Uterus (tissue), 2 donors: ENCODE results near the gene CCR2.

Source experiments
- POLR2A ChIP-seq, 2 donors: fragments of 450-650 bp; IDR thresholded peaks; one replicate each; pipeline ENCODE4 v1.6.1; 2016; ENCODE audit warnings: antibody characterized with exemption in 2 of 2, mild to moderate bottlenecking in 1 of 2, moderate library complexity in 1 of 2
- TF ChIP-seq, protein P1 (sequence below), 4 experiments: fragments of 200-600 bp in 2 of 4; fragments of 450-650 bp in 2 of 4; sonication (generic) in 2 of 4; IDR thresholded peaks; one replicate each; pipeline ENCODE4 v1.5.1; 2016 to 2019; ENCODE audit warnings: antibody characterized with exemption in 4 of 4, mild to moderate bottlenecking in 2 of 4, moderate library complexity in 1 of 4

DNA sequence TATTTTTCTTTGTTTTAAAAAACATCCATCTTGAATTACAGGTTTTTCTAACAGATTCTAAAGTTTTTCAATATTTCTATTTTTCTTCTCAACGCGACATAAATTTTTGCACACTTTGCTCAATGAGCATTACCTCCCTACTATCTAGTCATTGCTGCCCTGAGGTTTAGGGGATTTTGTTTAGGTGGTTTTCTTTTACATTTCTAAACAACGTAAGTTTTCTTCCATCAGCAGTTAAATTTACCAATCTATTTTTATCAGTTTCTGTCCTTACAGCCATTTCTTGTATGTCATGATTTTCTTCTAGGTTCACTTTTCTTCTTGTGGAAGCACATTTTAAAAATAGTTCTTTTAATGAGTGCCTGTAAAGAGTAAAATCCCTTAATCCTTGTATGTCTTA lies 49.2 kb upstream of the CCR2 start:
- TF ChIP-seq, protein P1, sequence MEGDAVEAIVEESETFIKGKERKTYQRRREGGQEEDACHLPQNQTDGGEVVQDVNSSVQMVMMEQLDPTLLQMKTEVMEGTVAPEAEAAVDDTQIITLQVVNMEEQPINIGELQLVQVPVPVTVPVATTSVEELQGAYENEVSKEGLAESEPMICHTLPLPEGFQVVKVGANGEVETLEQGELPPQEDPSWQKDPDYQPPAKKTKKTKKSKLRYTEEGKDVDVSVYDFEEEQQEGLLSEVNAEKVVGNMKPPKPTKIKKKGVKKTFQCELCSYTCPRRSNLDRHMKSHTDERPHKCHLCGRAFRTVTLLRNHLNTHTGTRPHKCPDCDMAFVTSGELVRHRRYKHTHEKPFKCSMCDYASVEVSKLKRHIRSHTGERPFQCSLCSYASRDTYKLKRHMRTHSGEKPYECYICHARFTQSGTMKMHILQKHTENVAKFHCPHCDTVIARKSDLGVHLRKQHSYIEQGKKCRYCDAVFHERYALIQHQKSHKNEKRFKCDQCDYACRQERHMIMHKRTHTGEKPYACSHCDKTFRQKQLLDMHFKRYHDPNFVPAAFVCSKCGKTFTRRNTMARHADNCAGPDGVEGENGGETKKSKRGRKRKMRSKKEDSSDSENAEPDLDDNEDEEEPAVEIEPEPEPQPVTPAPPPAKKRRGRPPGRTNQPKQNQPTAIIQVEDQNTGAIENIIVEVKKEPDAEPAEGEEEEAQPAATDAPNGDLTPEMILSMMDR (IDR thresholded peaks at IDR 0.05), result no peak
- TF ChIP-seq POLR2A (IDR thresholded peaks at IDR 0.05), result no peak
